Immature natural killer cell (primary cell): ENCODE data around the gene CHKB. TPM values are rescaled to one million over a fixed set of nuclear protein-coding genes. Genes with fewer than 3 reads are reported as not detected.

Experiments used
- DNase-seq, 3 donors: peaks; one replicate each; pipeline ENCODE4 v3.0.0; 2022; ENCODE audit warnings: mixed read lengths in 1 of 3
- H3K27ac Mint-ChIP-seq, 6 donors: one replicate each; pipeline ENCODE4 v1.8.0; 2020; ENCODE audit warnings: mixed read lengths in 6 of 6, mild to moderate bottlenecking in 5 of 6, inconsistent platforms in 4 of 6, moderate library complexity in 3 of 6
- H3K27me3 Mint-ChIP-seq, 3 donors: one replicate each; pipeline ENCODE4 v1.8.0; 2020 to 2021; ENCODE audit warnings: low read depth in 3 of 3, mild to moderate bottlenecking in 3 of 3, mixed read lengths in 3 of 3, moderate library complexity in 3 of 3, inconsistent platforms in 1 of 3
- H3K36me3 Mint-ChIP-seq, 3 donors: one replicate each; pipeline ENCODE4 v1.8.0; 2020; ENCODE audit warnings: mixed read lengths in 3 of 3, inconsistent platforms in 2 of 3, mild to moderate bottlenecking in 2 of 3
- H3K4me1 Mint-ChIP-seq, 2 donors: one replicate each; pipeline ENCODE4 v1.8.0; 2020; ENCODE audit warnings: inconsistent platforms in 2 of 2, mild to moderate bottlenecking in 2 of 2, mixed read lengths in 2 of 2, moderate library complexity in 1 of 2
- H3K4me3 Mint-ChIP-seq, 5 donors: one replicate each; pipeline ENCODE4 v1.8.0; 2020; ENCODE audit warnings: mild to moderate bottlenecking in 5 of 5, mixed read lengths in 5 of 5, inconsistent platforms in 3 of 5, moderate library complexity in 3 of 5
- H3K9me3 Mint-ChIP-seq, 6 donors: one replicate each; pipeline ENCODE4 v1.8.0; 2020; ENCODE audit warnings: mild to moderate bottlenecking in 6 of 6, mixed read lengths in 6 of 6, inconsistent platforms in 4 of 6, moderate library complexity in 3 of 6
- polyA plus RNA-seq, 3 donors: library from polyadenylated mRNA; unstranded; fragments of 300-500 nt; fragmentation: Illumina TruSeq; gene quantifications; one replicate each; pipeline ENCODE4 v1.2.3, GENCODE V29; 2021

Gene CHKB
- polyA plus RNA-seq, 3 donors from 2014 or later: 44.0 to 51.3 (median 49.4) TPM

DNA sequence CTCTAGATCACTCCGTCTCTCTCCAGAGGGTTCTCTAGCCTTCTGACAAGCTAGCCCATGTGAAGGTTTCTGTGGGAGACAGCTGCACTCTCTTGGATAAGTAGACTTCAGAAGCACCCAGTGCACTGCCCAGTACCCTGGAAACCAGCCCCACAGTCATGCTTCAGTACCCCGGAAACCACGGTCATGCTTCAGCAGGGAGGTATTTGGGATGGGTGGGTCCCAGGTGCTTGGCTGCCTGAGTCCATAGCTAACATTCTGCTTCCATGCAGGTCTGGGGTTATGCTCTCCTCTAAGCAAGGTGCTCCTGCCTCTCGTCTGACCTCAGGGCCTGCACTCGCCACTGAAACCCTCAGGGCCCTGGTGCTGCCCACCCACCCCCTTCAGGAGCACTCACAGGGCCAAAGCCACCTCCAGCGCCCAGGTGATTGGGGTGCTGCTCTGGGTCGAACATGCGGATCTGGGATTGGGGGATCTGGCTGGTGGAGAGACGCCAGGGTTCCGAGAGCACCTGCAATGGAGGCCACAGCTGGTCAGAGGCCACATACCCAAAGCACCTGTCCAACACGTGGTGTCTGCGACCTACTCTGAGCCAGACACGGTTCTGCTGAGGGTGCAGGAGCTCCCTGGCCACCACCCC is 12.6 kb downstream of the CHKB start:
- H3K4me1 Mint-ChIP-seq: no peaks in the 10 kb centered on the region
- no peak overlapping the region for H3K4me3 Mint-ChIP-seq
- no peak overlapping the region for H3K27ac Mint-ChIP-seq
- H3K9me3 Mint-ChIP-seq: no peaks in the 10 kb centered on the region
- no peak for DNase-seq
- peaks cover 0 to 2% (median 1%) of the 10 kb centered on the region in 3 donors for H3K27me3 Mint-ChIP-seq
- H3K36me3 Mint-ChIP-seq: peaks cover 0 to 4% (median 0%) of the 10 kb centered on the region in 3 donors

DNA sequence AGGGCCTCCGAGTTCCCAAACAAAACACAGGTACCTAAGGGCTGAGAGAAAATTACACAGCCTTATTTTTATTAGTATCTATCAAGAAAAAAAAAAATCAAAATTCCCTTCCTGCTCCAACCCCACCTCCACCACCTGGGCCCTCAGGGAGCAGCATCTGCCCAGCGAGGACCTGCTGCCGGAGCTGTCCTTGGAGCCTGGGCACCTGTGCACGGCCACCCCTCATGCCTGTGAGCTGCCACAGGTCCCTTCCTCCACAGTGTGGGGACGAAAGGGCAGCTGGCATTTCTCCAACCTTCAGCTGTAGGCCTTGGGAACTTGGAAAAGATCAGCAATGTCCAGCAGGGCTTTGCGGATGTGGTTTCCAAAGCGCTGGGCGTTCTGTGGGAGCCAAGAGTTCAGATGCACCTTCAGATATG is 13.6 kb downstream of the CHKB start:
- peaks cover 0 to 2% (median 1%) of the 10 kb centered on the region in 3 donors for H3K27me3 Mint-ChIP-seq
- H3K9me3 Mint-ChIP-seq: no peaks in the 10 kb centered on the region
- DNase-seq: no peak
- H3K4me1 Mint-ChIP-seq: no peaks in the 10 kb centered on the region
- no peak overlapping the region for H3K4me3 Mint-ChIP-seq
- H3K36me3 Mint-ChIP-seq: peaks cover 0 to 4% (median 0%) of the 10 kb centered on the region in 3 donors
- no peak overlapping the region for H3K27ac Mint-ChIP-seq

DNA sequence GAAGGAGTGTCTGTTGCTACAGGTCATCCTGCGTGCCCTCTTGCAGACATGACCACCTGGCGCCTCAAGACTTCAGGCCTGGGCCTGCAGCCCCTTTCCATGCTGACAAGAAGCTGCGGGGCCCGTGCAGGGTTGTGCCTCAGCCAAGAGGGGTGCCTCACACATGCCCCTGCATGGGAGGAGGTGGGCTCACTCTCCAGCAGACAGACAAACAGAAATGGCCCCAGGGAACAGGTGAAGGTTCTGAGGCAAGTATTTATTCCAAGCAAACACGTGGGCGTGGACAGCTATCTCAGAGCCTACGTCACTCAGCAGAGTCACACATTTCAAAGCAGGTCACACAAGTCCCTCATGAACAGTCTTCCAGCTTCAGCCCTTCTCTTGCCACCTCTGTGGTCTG is 14.0 kb downstream of the CHKB start:
- no peaks in the 10 kb centered on the region for H3K9me3 Mint-ChIP-seq
- no peak for DNase-seq
- H3K27ac Mint-ChIP-seq: no peak overlapping the region
- H3K36me3 Mint-ChIP-seq: peaks cover 0 to 4% (median 0%) of the 10 kb centered on the region in 3 donors
- H3K27me3 Mint-ChIP-seq: peaks cover 0 to 2% (median 1%) of the 10 kb centered on the region in 3 donors
- H3K4me1 Mint-ChIP-seq: peaks cover 2 to 3% of the 10 kb centered on the region in 2 donors
- H3K4me3 Mint-ChIP-seq: no peak overlapping the region

DNA sequence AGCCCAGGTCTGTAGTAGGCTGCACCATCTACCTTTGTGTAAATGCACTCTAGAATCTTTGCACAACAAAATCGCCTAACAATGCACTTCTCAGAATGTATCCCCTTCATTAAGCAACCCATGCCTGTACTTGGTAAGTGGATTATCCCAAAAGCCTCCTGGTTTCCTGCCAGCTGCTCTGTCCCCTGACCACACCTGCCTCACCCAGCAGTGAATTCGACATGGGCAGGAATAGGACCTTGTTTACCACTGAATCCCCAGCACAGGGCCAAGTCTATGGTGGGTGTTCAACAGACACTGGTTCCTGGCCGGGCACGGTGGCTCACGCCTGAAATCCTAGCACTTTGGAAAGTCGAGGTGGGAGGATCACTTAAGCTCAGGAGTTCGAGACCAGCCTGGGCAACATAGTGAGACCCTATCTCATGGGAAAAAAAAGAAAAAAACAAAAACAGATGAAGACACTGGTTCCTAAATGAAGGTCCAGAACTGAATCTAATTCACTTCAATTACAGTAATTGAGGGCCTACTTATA is 14.9 kb downstream of the CHKB start:
- DNase-seq: no peak
- Mint-ChIP-seq H3K9me3 (no peaks in the 10 kb centered on the region), H3K4me1 (peaks cover 10 to 11% of the 10 kb centered on the region in 2 donors), H3K4me3 (no peak overlapping the region), H3K27ac (no peak overlapping the region), H3K36me3 (peaks cover 0 to 4% (median 0%) of the 10 kb centered on the region in 3 donors), H3K27me3 (peaks cover 1 to 5% (median 5%) of the 10 kb centered on the region in 3 donors)

DNA sequence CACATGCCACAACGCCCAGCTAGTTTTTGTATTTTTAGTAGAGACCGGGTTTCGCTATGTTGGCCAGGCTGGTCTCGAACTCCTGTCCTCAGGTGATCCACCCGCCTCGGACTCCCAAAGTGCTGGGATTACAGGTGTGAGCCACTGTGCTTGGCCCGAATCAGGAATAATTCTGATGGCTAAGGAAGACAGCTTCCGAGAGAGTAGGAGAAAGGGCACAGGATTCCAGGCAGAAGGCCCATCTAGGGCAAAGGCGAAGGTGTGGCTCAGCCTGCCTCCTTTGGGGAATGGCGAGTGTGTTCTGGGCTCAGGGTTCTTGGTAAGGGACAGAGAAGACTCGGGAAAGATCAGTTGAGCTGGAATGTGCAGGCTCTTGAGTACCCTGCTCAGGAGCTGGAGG is 18.4 kb downstream of the CHKB start:
- no peak for DNase-seq
- Mint-ChIP-seq H3K36me3 (peaks cover 0 to 1% (median 0%) of the 10 kb centered on the region in 3 donors), H3K9me3 (no peaks in the 10 kb centered on the region), H3K27ac (peak overlapping the region in 1 of 6 donors; percentile 40), H3K27me3 (peaks cover 8 to 16% (median 9%) of the 10 kb centered on the region in 3 donors), H3K4me3 (peak overlapping the region in 2 of 5 donors; percentile 23 to 29), H3K4me1 (peaks cover 22 to 26% of the 10 kb centered on the region in 2 donors)

DNA sequence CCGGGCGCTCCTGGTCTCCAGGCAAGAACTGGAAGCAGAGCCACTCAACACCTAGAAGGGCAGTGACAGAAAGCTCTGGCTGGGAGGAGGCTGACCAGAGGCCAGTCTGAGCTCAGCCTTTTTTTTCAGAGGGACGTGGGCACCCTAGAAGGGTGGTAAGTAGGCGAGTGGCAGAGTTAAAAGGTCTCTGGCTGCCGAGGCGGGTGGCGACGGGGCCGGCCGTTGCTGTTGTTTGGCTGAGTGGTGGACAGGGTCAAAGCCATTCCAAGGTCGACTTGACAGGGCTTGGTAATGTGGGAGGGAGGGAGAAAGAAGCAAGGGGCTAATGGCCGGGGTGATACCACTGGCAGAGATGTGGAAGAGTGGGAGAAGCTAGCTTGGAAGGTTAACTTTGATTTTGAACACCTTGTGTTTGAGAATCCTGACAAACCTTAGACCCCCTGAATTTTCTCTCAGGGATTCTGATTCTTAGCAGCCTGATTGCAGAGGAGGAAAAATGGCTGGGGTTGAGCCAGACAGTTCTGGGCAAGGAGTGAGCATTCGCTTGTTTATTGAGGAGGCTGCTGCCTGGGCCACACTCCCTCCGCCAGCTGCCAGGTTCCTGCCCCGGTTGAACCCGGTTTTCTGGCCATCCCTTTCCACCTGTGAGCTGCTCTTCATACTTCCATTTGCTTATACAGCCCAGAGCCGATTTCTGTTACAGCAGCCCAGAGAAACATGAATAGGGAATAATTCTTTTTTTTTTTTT is 19.1 kb downstream of the CHKB start:
- no peaks in the 10 kb centered on the region for H3K36me3 Mint-ChIP-seq
- H3K4me3 Mint-ChIP-seq: peak overlapping the region; percentile 92 to 97 (median 94)
- peak overlapping the region; percentile 15 to 94 (median 90) for H3K27ac Mint-ChIP-seq
- no peak for DNase-seq
- no peaks in the 10 kb centered on the region for H3K9me3 Mint-ChIP-seq
- H3K27me3 Mint-ChIP-seq: peaks cover 8 to 16% (median 9%) of the 10 kb centered on the region in 3 donors
- peaks cover 22 to 26% of the 10 kb centered on the region in 2 donors for H3K4me1 Mint-ChIP-seq

DNA sequence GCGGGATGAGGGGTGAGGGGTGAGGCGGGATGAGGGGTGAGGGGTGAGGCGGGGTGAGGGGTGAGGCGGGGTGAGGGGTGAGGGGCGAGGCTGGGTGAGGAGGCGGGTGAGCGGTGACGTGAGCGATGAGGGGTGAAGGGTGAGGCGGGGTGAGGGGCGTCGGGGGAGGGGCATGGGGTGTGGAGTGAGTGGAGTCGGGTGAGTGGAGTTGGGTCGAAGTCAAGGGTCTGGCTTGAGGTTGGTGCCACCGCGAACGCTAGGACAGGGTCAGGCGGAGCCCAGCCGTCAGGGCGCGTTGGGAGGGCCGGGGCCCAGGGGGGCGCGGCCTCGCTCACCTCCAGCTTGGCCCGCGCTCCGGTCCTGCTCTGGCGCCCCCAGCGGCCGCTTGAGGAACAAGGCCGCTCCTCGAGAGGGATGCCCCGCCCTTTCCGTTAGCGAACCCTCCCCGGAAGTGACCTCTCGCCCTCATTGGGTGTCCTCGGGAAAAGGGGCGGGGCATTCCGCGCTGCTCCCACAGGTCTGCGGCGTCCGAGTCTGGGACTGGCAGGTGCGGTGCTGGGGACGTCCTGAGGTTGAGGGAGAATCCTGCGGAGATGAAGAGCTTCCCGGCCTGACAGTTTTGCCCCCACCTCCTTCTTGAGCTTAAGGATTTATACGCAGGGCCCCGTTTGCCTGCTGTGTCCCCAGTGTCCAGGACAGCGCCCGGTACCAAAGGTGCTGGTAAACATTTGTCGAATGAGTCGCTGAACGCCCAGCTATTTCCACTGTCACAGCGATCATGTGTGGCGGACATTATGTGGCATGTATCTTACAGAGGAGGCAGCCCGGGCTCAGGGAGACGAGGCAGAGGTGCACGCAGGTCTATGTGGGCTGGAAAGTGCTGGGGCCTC is 19.9 kb downstream of the CHKB start, which contains the start of gene SYCE3:
Gene SYCE3 (minus strand): TSS at position 397 of the 890 bp plus-strand sequence. CDS start 6,514 bp downstream, outside the sequence.
- peak within 1 kb of the TSS; percentile 92 to 97 (median 94) for H3K4me3 Mint-ChIP-seq
- H3K4me1 Mint-ChIP-seq: peaks cover 22 to 26% of the 10 kb centered on the region in 2 donors
- H3K36me3 Mint-ChIP-seq: no peaks in the 10 kb centered on the region
- DNase-seq: peak; percentile 97 to 98 (median 98)
- H3K9me3 Mint-ChIP-seq: no peaks in the 10 kb centered on the region
- H3K27ac Mint-ChIP-seq: peak within 1 kb of the TSS; percentile 92 to 99 (median 96)
- H3K27me3 Mint-ChIP-seq: peaks cover 8 to 18% (median 9%) of the 10 kb centered on the region in 3 donors

DNA sequence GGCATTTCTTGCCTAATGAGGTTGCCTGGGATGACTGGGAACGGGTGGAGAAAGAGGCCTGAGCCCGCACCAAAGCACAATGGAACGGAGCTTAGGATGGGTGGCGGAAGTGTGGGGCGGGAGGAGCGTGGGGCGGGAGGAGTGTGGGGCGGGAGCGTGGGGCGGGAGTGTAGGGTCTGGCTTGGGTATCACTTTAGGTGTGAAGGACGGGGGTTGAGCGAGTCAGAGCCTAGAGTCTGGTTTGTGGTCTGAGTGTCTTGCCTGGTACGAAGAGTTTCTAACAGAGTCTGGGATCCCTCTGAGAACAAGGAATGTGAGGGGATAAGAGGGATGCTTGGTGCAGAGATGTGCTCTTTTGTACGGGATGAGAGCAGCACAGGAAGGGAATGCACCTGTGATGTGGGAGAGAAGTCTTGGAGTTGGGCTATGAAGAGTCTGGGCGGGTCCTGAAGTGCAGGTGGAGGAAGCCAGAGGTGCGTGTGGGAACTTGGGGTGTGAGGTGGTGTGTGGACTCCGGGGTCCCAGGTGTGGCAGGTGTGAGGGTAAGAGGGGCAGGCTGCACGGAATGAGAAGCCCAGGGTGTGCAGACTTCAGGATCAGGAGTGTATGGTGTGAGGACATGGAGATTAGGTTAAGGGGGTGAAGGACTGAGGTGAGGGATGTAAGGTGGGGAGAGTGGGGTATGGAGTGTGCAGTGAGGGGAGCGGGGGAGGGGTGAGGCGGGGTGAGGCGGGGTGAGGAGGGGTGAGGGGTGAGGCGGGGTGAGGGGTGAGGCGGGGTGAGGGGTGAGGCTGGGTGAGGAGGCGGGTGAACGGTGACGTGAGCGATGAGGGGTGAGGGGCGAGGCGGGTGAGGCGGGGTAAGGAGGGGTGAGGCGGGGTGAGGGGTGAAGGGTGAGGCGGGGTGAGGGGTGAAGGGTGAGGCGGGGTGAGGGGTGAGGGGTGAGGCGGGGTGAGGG is 21.0 kb downstream of the CHKB start:
- H3K27ac Mint-ChIP-seq: peak overlapping the region; percentile 89 to 99 (median 96)
- H3K4me1 Mint-ChIP-seq: peaks cover 22 to 26% of the 10 kb centered on the region in 2 donors
- H3K36me3 Mint-ChIP-seq: no peaks in the 10 kb centered on the region
- peaks cover 8 to 18% (median 9%) of the 10 kb centered on the region in 3 donors for H3K27me3 Mint-ChIP-seq
- no peaks in the 10 kb centered on the region for H3K9me3 Mint-ChIP-seq
- peak overlapping the region; percentile 72 to 93 (median 84) for H3K4me3 Mint-ChIP-seq
- peak; percentile 60 to 68 (median 67) for DNase-seq

DNA sequence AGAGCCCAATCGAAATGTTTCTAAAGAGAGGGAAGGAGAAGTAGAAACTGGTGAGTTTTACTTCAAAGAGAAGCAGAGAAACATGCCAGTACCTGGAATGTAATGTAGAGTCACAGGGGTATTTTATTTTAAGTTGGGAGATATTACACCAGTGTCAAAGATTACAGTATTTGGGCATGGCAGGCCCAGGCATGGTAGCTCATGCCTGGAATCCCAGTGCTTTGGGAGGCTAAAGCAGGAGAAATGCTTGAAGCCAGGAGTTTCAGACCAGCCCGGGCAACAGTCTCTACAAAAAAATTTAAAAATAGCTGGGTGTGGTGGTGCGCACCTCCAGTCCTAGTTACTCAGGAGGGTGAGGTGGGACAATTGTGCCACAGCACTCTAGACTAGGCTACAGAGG is 22.6 kb downstream of the CHKB start:
- H3K4me3 Mint-ChIP-seq: no peak overlapping the region
- DNase-seq: no peak
- no peaks in the 10 kb centered on the region for H3K36me3 Mint-ChIP-seq
- peaks cover 8 to 17% (median 9%) of the 10 kb centered on the region in 3 donors for H3K27me3 Mint-ChIP-seq
- peaks cover 22 to 26% of the 10 kb centered on the region in 2 donors for H3K4me1 Mint-ChIP-seq
- H3K9me3 Mint-ChIP-seq: no peaks in the 10 kb centered on the region
- H3K27ac Mint-ChIP-seq: peak overlapping the region in 2 of 6 donors; percentile 96 to 99

DNA sequence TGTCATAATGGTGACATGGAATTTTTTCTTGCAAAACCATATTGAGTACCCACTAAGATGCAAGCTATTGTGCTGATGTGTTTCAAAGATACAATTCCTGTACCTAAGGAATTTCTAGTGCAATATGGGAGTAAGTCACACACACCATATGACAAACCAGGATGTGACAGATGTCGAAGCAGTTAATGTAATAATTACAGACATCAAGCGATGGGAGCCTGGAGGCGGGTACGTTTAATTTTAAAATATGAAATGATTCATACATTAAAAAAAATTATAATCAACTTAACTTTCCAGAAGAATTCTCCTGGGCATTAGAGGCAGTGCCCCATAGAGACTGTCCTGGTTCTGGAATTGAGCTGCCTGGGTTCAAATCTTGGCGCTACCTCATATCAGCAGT is 25.9 kb downstream of the CHKB start:
- H3K27ac Mint-ChIP-seq: no peak overlapping the region
- no peak overlapping the region for H3K4me3 Mint-ChIP-seq
- DNase-seq: no peak
- peaks cover 3 to 10% (median 4%) of the 10 kb centered on the region in 3 donors for H3K27me3 Mint-ChIP-seq
- H3K36me3 Mint-ChIP-seq: no peaks in the 10 kb centered on the region
- H3K4me1 Mint-ChIP-seq: peaks cover 11 to 12% of the 10 kb centered on the region in 2 donors
- no peaks in the 10 kb centered on the region for H3K9me3 Mint-ChIP-seq

DNA sequence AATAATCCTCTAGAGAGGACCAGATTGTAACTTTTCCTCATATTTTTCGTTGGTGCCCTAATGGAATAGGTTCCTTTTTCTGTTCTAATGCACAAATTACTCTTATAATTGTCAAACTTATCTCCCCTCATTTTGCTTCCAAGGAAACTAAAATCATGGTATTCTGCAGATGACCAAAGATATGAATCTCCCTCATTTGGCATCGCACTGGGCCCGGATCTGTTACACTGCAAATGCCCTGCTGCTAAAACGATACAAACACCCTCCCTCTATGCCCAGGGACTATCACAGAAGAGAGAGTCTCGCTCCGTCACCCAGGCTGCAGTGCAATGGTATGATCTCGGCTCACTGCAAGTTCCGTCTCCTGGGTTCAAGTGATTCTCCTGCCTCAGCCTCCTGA is 29.3 kb downstream of the CHKB start:
- peaks cover 13 to 20% of the 10 kb centered on the region in 2 donors for H3K4me1 Mint-ChIP-seq
- DNase-seq: no peak
- no peak overlapping the region for H3K4me3 Mint-ChIP-seq
- H3K27me3 Mint-ChIP-seq: peaks cover 0 to 2% (median 0%) of the 10 kb centered on the region in 3 donors
- no peaks in the 10 kb centered on the region for H3K9me3 Mint-ChIP-seq
- H3K36me3 Mint-ChIP-seq: no peaks in the 10 kb centered on the region
- H3K27ac Mint-ChIP-seq: no peak overlapping the region

DNA sequence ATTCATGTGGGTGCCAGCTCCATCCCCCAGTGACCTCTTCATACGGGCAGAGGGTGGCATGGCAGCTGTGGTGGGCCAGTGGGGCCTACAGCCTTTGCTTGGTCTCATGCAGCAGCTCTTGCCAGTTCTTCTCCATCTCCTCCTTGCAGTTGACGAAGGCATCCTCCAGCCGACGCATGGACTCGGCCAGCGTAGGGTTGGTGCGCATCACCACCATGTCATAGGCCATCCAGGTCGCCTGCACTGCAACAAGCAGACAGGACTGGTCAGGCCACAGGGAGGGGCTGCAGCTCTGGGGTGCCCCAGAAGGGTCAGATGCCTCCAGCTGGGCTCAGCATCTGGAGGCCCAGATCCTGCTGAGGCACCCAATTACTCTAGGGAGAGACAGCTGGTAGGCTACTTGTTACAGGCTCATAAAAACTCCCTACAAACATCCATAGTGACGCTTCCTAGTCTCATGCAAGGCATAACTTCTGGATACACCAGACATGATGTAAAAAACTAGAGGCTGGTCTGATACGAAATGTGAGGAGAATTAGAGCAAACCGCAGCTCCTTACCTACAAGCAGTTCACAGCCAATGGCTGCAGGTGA is 31.4 kb downstream of the CHKB start:
- Mint-ChIP-seq H3K36me3 (no peaks in the 10 kb centered on the region), H3K4me3 (peak overlapping the region in 1 of 5 donors; percentile 25), H3K27me3 (no peaks in the 10 kb centered on the region), H3K9me3 (no peaks in the 10 kb centered on the region), H3K4me1 (peaks cover 13 to 26% of the 10 kb centered on the region in 2 donors), H3K27ac (no peak overlapping the region)
- DNase-seq: no peak
